H1 (cell line): ENCODE data around the gene RECK.

Experiments
- EP300 ChIP-seq, 2 experiments: IDR thresholded peaks; 1 replicate in 1 of 2; 2 replicates in 1 of 2; pipeline ENCODE4 v1.6.1; 2011 to 2012; ENCODE audit warnings: low read depth in 2 of 2, low read length in 2 of 2, mild to moderate bottlenecking in 2 of 2, borderline replicate concordance in 1 of 2, inconsistent platforms in 1 of 2, moderate library complexity in 1 of 2
- KDM4A ChIP-seq: IDR thresholded peaks from one replicate; pipeline ENCODE4 v1.7.1; 2012; ENCODE audit warnings: low read depth, mild to moderate bottlenecking, moderate library complexity, low read length, inconsistent platforms; ENCODE audit not compliant: severe bottlenecking
- POLR2A ChIP-seq, 2 experiments: IDR thresholded peaks; 1 replicate in 1 of 2; 2 replicates in 1 of 2; pipeline ENCODE4 v1.6.1; 2011; ENCODE audit warnings: low read depth in 2 of 2, low read length in 2 of 2, mild to moderate bottlenecking in 2 of 2; ENCODE audit errors: control extremely low read depth in 1 of 2
- POLR2AphosphoS5 ChIP-seq: IDR thresholded peaks from 2 replicates; pipeline ENCODE4 v1.6.1; 2011; ENCODE audit warnings: low read depth, low read length
- RAD21 ChIP-seq, 2 experiments: IDR thresholded peaks in 1 of 2; conservative IDR thresholded peaks in 1 of 2; 2 replicates each; pipeline ENCODE4 v1.6.1; 2011; ENCODE audit warnings: low read depth in 2 of 2, low read length in 2 of 2, improper control_type of control experiment in 1 of 2, inconsistent platforms in 1 of 2, mild to moderate bottlenecking in 1 of 2, moderate library complexity in 1 of 2
- SP2 ChIP-seq: IDR thresholded peaks from 2 replicates; pipeline ENCODE4 v1.6.1; 2012; ENCODE audit warnings: mild to moderate bottlenecking, low read length, inconsistent platforms
- YY1 ChIP-seq: IDR thresholded peaks from 2 replicates; pipeline ENCODE4 v1.6.1; 2011; ENCODE audit warnings: low read depth, mild to moderate bottlenecking, low read length
- TF ChIP-seq, protein P1 (sequence below): IDR thresholded peaks from 2 replicates; pipeline ENCODE4 v1.6.1; 2011; ENCODE audit warnings: low read length, improper control_type of control experiment
- TF ChIP-seq, protein P2 (sequence below), 3 experiments: IDR thresholded peaks; 1 replicate in 2 of 3; 2 replicates in 1 of 3; pipeline versions ENCODE4 v1.5.1 to v1.6.1; 2011; ENCODE audit warnings: low read length in 3 of 3, mild to moderate bottlenecking in 3 of 3, inconsistent platforms in 2 of 3, low read depth in 1 of 3, moderate library complexity in 1 of 3; ENCODE audit not compliant: insufficient read depth in 1 of 3; ENCODE audit errors: control extremely low read depth in 1 of 3

GRCh38 chr9:36021968-36022367, 14.7 kb upstream of the RECK start:
- TF ChIP-seq RAD21 (IDR thresholded peaks at IDR 0.05 in 1 of 2, conservative IDR thresholded peaks at IDR 0.05 in 1 of 2; ENCODE audit: low read depth in 2 of 2, low read length in 2 of 2) (no peak), POLR2A (IDR thresholded peaks at IDR 0.05; ENCODE audit: control extremely low read depth in 1 of 2, low read depth in 2 of 2, low read length in 2 of 2) (no peak), YY1 (no peak), POLR2AphosphoS5 (no peak), KDM4A (no peak), EP300 (IDR thresholded peaks at IDR 0.05; ENCODE audit: borderline replicate concordance in 1 of 2, low read depth in 2 of 2, low read length in 2 of 2) (no peak), SP2 (no peak)
- TF ChIP-seq, protein P1, sequence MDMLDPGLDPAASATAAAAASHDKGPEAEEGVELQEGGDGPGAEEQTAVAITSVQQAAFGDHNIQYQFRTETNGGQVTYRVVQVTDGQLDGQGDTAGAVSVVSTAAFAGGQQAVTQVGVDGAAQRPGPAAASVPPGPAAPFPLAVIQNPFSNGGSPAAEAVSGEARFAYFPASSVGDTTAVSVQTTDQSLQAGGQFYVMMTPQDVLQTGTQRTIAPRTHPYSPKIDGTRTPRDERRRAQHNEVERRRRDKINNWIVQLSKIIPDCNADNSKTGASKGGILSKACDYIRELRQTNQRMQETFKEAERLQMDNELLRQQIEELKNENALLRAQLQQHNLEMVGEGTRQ, result no peak
- TF ChIP-seq, protein P2, sequence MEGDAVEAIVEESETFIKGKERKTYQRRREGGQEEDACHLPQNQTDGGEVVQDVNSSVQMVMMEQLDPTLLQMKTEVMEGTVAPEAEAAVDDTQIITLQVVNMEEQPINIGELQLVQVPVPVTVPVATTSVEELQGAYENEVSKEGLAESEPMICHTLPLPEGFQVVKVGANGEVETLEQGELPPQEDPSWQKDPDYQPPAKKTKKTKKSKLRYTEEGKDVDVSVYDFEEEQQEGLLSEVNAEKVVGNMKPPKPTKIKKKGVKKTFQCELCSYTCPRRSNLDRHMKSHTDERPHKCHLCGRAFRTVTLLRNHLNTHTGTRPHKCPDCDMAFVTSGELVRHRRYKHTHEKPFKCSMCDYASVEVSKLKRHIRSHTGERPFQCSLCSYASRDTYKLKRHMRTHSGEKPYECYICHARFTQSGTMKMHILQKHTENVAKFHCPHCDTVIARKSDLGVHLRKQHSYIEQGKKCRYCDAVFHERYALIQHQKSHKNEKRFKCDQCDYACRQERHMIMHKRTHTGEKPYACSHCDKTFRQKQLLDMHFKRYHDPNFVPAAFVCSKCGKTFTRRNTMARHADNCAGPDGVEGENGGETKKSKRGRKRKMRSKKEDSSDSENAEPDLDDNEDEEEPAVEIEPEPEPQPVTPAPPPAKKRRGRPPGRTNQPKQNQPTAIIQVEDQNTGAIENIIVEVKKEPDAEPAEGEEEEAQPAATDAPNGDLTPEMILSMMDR (IDR thresholded peaks at IDR 0.05; ENCODE audit: control extremely low read depth in 1 of 3, insufficient read depth in 1 of 3, low read depth in 1 of 3, low read length in 3 of 3), result no peak
